Measurements from ENCODE around the gene CADPS.

The CADPS gene

DNA sequence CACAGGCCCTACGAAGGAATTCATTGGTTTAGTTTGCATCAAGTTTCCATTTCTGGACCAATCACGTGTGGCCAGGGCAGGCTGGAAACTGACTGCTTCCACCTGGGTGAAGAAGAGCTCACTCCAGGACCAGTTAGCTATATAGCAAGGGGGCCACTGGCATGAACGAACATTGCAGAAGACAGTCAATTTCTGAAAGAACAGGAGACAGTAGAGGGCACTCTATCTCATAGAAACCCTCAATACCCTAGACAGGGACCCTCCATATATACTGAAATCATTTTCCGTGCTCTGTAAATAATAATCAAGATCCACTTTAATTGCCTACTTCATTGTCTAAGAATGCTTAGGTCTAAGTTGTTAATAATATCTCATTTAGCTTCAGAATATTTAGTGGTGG is 215.6 kb downstream of the CADPS start:
- no peak overlapping the region for H3K4me3 ChIP-seq
- no peaks in the 10 kb centered on the region for H3K36me3 ChIP-seq
- H3K27ac ChIP-seq = no peak overlapping the region
- intact Hi-C loops (cut with DNase I; ENCODE audit: low total_unique reads) = no loop called here
- H3K4me1 ChIP-seq = no peaks in the 10 kb centered on the region
- no peak for DNase-seq
- H3K27me3 ChIP-seq = peaks cover 0 to 14% of the 10 kb centered on the region in 2 donors
- no peaks in the 10 kb centered on the region for H3K9me3 ChIP-seq
- TF ChIP-seq, protein P1, sequence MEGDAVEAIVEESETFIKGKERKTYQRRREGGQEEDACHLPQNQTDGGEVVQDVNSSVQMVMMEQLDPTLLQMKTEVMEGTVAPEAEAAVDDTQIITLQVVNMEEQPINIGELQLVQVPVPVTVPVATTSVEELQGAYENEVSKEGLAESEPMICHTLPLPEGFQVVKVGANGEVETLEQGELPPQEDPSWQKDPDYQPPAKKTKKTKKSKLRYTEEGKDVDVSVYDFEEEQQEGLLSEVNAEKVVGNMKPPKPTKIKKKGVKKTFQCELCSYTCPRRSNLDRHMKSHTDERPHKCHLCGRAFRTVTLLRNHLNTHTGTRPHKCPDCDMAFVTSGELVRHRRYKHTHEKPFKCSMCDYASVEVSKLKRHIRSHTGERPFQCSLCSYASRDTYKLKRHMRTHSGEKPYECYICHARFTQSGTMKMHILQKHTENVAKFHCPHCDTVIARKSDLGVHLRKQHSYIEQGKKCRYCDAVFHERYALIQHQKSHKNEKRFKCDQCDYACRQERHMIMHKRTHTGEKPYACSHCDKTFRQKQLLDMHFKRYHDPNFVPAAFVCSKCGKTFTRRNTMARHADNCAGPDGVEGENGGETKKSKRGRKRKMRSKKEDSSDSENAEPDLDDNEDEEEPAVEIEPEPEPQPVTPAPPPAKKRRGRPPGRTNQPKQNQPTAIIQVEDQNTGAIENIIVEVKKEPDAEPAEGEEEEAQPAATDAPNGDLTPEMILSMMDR (IDR thresholded peaks at IDR 0.05) = no peak

DNA sequence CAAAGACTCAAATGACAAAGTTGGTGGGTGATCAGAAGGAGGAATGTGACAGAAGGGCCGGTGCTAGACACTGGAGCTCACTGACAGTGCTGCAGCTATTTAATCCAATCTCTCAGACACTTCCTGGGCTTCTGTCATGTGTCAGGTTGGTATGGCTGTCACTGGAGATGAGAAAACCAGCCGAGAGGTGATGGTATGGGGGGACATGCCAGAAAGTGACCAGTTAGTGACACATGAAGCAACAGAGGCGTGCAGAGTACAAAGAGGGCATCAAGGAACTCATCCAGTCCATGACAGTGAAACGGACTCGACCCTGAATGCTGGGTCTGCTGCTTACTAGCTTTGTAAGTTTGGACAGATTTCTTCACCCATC is 219.5 kb downstream of the CADPS start:
- no peak for DNase-seq
- Histone ChIP-seq H3K36me3 (no peaks in the 10 kb centered on the region), H3K9me3 (no peaks in the 10 kb centered on the region), H3K27me3 (peaks cover 0 to 9% of the 10 kb centered on the region in 2 donors), H3K27ac (no peak overlapping the region), H3K4me1 (no peaks in the 10 kb centered on the region), H3K4me3 (no peak overlapping the region)
- TF ChIP-seq, protein P1 (IDR thresholded peaks at IDR 0.05) = no peak
- intact Hi-C loops (cut with DNase I; ENCODE audit: low total_unique reads) = no loop called here

DNA sequence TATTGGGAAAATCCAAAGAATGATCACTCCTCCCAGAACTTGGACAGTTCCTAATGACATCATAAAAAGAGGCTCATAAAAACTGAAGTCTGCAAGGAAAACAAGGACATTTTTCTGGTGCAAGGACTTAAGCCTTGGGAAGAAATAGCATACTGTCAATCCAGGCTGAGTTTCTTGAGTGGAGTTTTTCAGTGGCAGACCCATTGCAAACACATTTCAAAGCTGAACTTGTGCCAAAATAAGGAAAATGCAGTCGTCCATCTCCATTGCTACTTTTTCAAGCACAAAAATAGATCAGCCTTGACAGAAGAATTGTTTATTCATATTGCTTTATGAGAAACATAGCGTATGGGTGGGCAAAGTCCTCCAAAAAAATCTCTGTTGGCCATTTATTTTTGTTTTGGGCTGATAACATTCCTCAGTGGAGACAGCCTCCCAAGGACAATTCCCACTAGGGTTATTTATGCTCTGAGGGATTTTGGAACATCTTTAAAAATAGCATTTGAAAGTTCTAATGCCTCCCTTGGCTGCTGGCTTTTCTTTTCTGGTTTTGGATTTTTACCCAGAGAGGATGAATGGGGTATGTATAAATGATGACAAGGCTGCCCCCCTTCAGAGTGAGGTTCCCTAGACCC is 220.0 kb downstream of the CADPS start:
- DNase-seq = no peak
- Histone ChIP-seq H3K9me3 (no peaks in the 10 kb centered on the region), H3K27me3 (peaks cover 0 to 9% of the 10 kb centered on the region in 2 donors), H3K4me3 (no peak overlapping the region), H3K36me3 (no peaks in the 10 kb centered on the region), H3K27ac (no peak overlapping the region), H3K4me1 (no peaks in the 10 kb centered on the region)
- TF ChIP-seq, protein P1 (IDR thresholded peaks at IDR 0.05) = no peak
- intact Hi-C loops (cut with DNase I; ENCODE audit: low total_unique reads) = no loop called here

DNA sequence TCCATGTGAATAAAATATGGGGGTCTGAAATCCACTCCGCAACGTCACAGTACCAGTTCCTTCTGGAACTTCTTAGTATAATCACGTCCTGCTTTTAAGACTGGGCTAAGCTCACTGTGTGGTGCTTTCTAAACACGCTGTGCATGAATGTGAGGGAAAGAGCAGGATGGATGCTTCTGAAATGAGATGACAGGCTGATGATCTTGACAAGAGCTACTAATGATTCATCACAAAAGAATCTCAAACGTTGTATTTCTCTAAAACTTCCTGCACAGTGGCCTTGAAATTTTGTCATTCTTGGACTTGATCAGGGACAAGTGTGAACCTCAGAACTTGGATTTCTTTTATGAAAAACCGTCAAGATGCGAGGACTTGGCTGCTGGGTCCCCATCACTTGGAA is 221.4 kb downstream of the CADPS start:
- Histone ChIP-seq H3K4me1 (no peaks in the 10 kb centered on the region), H3K27ac (no peak overlapping the region), H3K36me3 (no peaks in the 10 kb centered on the region), H3K4me3 (no peak overlapping the region), H3K9me3 (no peaks in the 10 kb centered on the region), H3K27me3 (peaks cover 0 to 5% of the 10 kb centered on the region in 2 donors)
- no peak for DNase-seq
- intact Hi-C loops (cut with DNase I; ENCODE audit: low total_unique reads) = no loop called here
- TF ChIP-seq, protein P1 (IDR thresholded peaks at IDR 0.05) = no peak

DNA sequence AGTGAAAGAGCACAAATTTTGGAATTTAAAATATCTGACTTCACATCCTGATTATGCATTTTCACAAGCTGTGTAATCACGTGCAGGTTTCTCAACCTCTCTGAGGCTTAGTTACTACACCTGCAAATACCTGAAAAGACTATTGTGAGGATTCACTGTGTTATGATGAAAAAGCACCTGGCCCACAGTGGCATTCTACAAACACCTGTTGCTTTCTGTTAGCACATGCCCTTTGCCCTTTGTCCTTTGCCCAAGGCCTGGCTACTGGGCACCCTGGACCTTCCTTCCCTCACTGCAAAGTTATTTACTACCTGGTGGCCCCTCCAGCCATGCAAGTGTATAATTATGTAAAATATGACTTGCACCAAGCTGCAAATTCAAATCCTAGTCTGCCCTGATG is 227.5 kb downstream of the CADPS start:
- TF ChIP-seq, protein P1 (IDR thresholded peaks at IDR 0.05) = no peak
- no peaks in the 10 kb centered on the region for H3K36me3 ChIP-seq
- intact Hi-C loops (cut with DNase I; ENCODE audit: low total_unique reads) = no loop called here
- no peaks in the 10 kb centered on the region for H3K4me1 ChIP-seq
- no peaks in the 10 kb centered on the region for H3K9me3 ChIP-seq
- no peak overlapping the region for H3K27ac ChIP-seq
- no peak overlapping the region for H3K4me3 ChIP-seq
- DNase-seq = no peak
- H3K27me3 ChIP-seq = no peaks in the 10 kb centered on the region

DNA sequence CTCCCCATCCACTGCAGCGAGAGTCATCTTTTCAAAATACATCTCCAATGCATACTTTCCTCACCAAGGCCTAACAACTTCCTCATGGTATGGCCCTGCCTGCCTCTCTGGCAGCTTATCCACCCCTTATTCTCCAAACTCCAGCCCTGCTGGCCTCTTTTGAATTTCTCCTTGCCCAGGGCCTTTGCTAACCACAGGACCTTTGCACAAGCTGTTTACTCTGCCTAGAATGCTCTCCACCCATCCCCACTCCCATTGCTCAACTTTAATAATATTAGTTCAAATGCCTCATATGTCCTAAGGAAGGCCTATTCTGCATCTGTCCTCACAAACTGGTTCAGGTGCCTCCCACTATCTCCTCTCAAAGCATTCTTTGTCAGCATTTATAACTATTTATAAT is 230.7 kb downstream of the CADPS start:
- Histone ChIP-seq H3K9me3 (no peaks in the 10 kb centered on the region), H3K4me3 (no peak overlapping the region), H3K27ac (no peak overlapping the region), H3K4me1 (no peaks in the 10 kb centered on the region), H3K36me3 (no peaks in the 10 kb centered on the region), H3K27me3 (no peaks in the 10 kb centered on the region)
- DNase-seq = no peak
- TF ChIP-seq, protein P1 (IDR thresholded peaks at IDR 0.05) = no peak
- intact Hi-C loops (cut with DNase I; ENCODE audit: low total_unique reads) = no loop called here
